Activated T-helper 17 cell treated with anti-CD3 and anti-CD28 coated beads, Interleukin-2, amount 50 U/mL, for 72 hours (primary cell): Measurements from ENCODE around the gene AXL. TPM values are rescaled to one million over a fixed set of nuclear protein-coding genes. Genes with fewer than 3 reads are reported as not detected.

ENCODE experiments used
- ATAC-seq: fragments of 150-1000 bp; cut with Tn5 transposase; replicated peaks from 2 replicates; pipeline ENCODE4 v1.10.0; 2021; ENCODE audit warnings: mild to moderate bottlenecking, moderate library complexity
- H3K27ac Mint-ChIP-seq: one replicate; pipeline ENCODE4 v1.8.0; 2022; ENCODE audit warnings: mixed read lengths
- H3K27me3 Mint-ChIP-seq: one replicate; pipeline ENCODE4 v1.8.0; 2022; ENCODE audit warnings: mixed read lengths
- H3K36me3 Mint-ChIP-seq: one replicate; pipeline ENCODE4 v1.8.0; 2022; ENCODE audit warnings: low read depth, mild to moderate bottlenecking, mixed read lengths
- H3K4me1 Mint-ChIP-seq: one replicate; pipeline ENCODE4 v1.8.0; 2022; ENCODE audit warnings: mixed read lengths
- H3K4me3 Mint-ChIP-seq: one replicate; pipeline ENCODE4 v1.8.0; 2022; ENCODE audit warnings: mild to moderate bottlenecking, mixed read lengths
- H3K9me3 Mint-ChIP-seq: one replicate; pipeline ENCODE4 v1.8.0; 2022; ENCODE audit warnings: mixed read lengths
- total RNA-seq, 2 donors: library from RNA; stranded (reverse); gene quantifications; one replicate each; pipeline ENCODE4 v1.2.3, GENCODE V29; 2022

Gene AXL
- total RNA-seq, 2 donors from 2014 or later = 0.04 to 2.3 TPM

- H3K27ac Mint-ChIP-seq = no peak overlapping the region
- H3K36me3 Mint-ChIP-seq = no peaks in the 10 kb centered on the region
- H3K4me3 Mint-ChIP-seq = no peak overlapping the region
- H3K4me1 Mint-ChIP-seq = no peaks in the 10 kb centered on the region
- ATAC-seq = no peak
- peaks cover 6% of the 10 kb centered on the region for H3K27me3 Mint-ChIP-seq
- H3K9me3 Mint-ChIP-seq = no peaks in the 10 kb centered on the region
Measured at GRCh38 chr19:41239363-41239762, 20.3 kb downstream of the AXL start.

- H3K4me3 Mint-ChIP-seq = no peak overlapping the region
- ATAC-seq = no peak
- no peak overlapping the region for H3K27ac Mint-ChIP-seq
- H3K4me1 Mint-ChIP-seq = no peaks in the 10 kb centered on the region
- H3K36me3 Mint-ChIP-seq = no peaks in the 10 kb centered on the region
- H3K9me3 Mint-ChIP-seq = no peaks in the 10 kb centered on the region
- peaks cover 6% of the 10 kb centered on the region for H3K27me3 Mint-ChIP-seq
Measured at GRCh38 chr19:41239961-41240574, 21.0 kb downstream of the AXL start.

GRCh38 chr19:41241859-41242258 is 22.8 kb downstream of the AXL start:
- ATAC-seq = no peak
- Mint-ChIP-seq H3K9me3 (no peaks in the 10 kb centered on the region), H3K27me3 (peaks cover 6% of the 10 kb centered on the region), H3K36me3 (no peaks in the 10 kb centered on the region), H3K4me3 (no peak overlapping the region), H3K4me1 (no peaks in the 10 kb centered on the region), H3K27ac (no peak overlapping the region)

GRCh38 chr19:41244117-41244516 is 25.1 kb downstream of the AXL start:
- Mint-ChIP-seq H3K27ac (no peak overlapping the region), H3K27me3 (no peaks in the 10 kb centered on the region)

GRCh38 chr19:41245843-41246242 is 26.8 kb downstream of the AXL start:
- no peaks in the 10 kb centered on the region for H3K36me3 Mint-ChIP-seq
- no peak overlapping the region for H3K4me3 Mint-ChIP-seq
- no peaks in the 10 kb centered on the region for H3K4me1 Mint-ChIP-seq
- no peaks in the 10 kb centered on the region for H3K9me3 Mint-ChIP-seq
- no peaks in the 10 kb centered on the region for H3K27me3 Mint-ChIP-seq
- ATAC-seq = no peak
- no peak overlapping the region for H3K27ac Mint-ChIP-seq

More at GRCh38 chr19:41244117-41244516, 25.1 kb downstream of the AXL start:
- Mint-ChIP-seq H3K4me1 (no peaks in the 10 kb centered on the region), H3K4me3 (no peak overlapping the region), H3K36me3 (no peaks in the 10 kb centered on the region), H3K9me3 (no peaks in the 10 kb centered on the region)
- ATAC-seq = no peak

GRCh38 chr19:41248895-41249294 is 29.9 kb downstream of the AXL start:
- H3K9me3 Mint-ChIP-seq = no peaks in the 10 kb centered on the region
- peaks cover 3% of the 10 kb centered on the region for H3K27me3 Mint-ChIP-seq
- peak overlapping the region; percentile 38 for H3K27ac Mint-ChIP-seq
- no peak for ATAC-seq
- no peak overlapping the region for H3K4me3 Mint-ChIP-seq
- no peaks in the 10 kb centered on the region for H3K4me1 Mint-ChIP-seq
- no peaks in the 10 kb centered on the region for H3K36me3 Mint-ChIP-seq

GRCh38 chr19:41249707-41250423 is 30.8 kb downstream of the AXL start:
- Mint-ChIP-seq H3K27ac (no peak overlapping the region), H3K27me3 (peaks cover 3% of the 10 kb centered on the region), H3K4me3 (no peak overlapping the region), H3K4me1 (no peaks in the 10 kb centered on the region), H3K9me3 (no peaks in the 10 kb centered on the region), H3K36me3 (no peaks in the 10 kb centered on the region)
- no peak for ATAC-seq

GRCh38 chr19:41253660-41254059 is 34.6 kb downstream of the AXL start:
- H3K4me1 Mint-ChIP-seq = no peaks in the 10 kb centered on the region
- no peak overlapping the region for H3K4me3 Mint-ChIP-seq
- H3K9me3 Mint-ChIP-seq = no peaks in the 10 kb centered on the region
- peaks cover 3% of the 10 kb centered on the region for H3K27me3 Mint-ChIP-seq
- no peaks in the 10 kb centered on the region for H3K36me3 Mint-ChIP-seq
- ATAC-seq = no peak
- H3K27ac Mint-ChIP-seq = no peak overlapping the region

- H3K4me3 Mint-ChIP-seq = no peak overlapping the region
- peak overlapping the region; percentile 25 for H3K27ac Mint-ChIP-seq
- no peaks in the 10 kb centered on the region for H3K36me3 Mint-ChIP-seq
- H3K4me1 Mint-ChIP-seq = no peaks in the 10 kb centered on the region
- peaks cover 3% of the 10 kb centered on the region for H3K27me3 Mint-ChIP-seq
- no peak for ATAC-seq
- H3K9me3 Mint-ChIP-seq = no peaks in the 10 kb centered on the region
Measured at GRCh38 chr19:41255171-41255570, 36.1 kb downstream of the AXL start.

- no peaks in the 10 kb centered on the region for H3K27me3 Mint-ChIP-seq
- H3K27ac Mint-ChIP-seq = peak overlapping the region; percentile 100
- no peak for ATAC-seq
- H3K9me3 Mint-ChIP-seq = no peaks in the 10 kb centered on the region
- H3K36me3 Mint-ChIP-seq = peaks cover 45% of the 10 kb centered on the region
- H3K4me1 Mint-ChIP-seq = peaks cover 17% of the 10 kb centered on the region
- peak overlapping the region; percentile 88 for H3K4me3 Mint-ChIP-seq
Measured at GRCh38 chr19:41261474-41262190, 42.6 kb downstream of the AXL start.

GRCh38 chr19:41263042-41263849 is 44.2 kb downstream of the AXL start:
- peak; percentile 57 for ATAC-seq
- H3K4me3 Mint-ChIP-seq = peak overlapping the region; percentile 88
- H3K4me1 Mint-ChIP-seq = peaks cover 29% of the 10 kb centered on the region
- peak overlapping the region; percentile 100 for H3K27ac Mint-ChIP-seq
- H3K9me3 Mint-ChIP-seq = no peaks in the 10 kb centered on the region
- H3K36me3 Mint-ChIP-seq = peaks cover 61% of the 10 kb centered on the region
- no peaks in the 10 kb centered on the region for H3K27me3 Mint-ChIP-seq

GRCh38 chr19:41263850-41264580 is 45.0 kb downstream of the AXL start, which contains the start of gene HNRNPUL1:
TSS of gene HNRNPUL1 (plus strand) at chr19:41264372. CDS start at chr19:41264504, 132 bp downstream.
- Mint-ChIP-seq H3K27ac (peak within 1 kb of the TSS; percentile 100), H3K4me3 (peak within 1 kb of the TSS; percentile 88), H3K36me3 (peaks cover 69% of the 10 kb centered on the region), H3K4me1 (peaks cover 29% of the 10 kb centered on the region), H3K9me3 (no peaks in the 10 kb centered on the region), H3K27me3 (no peaks in the 10 kb centered on the region)
- peak; percentile 68 for ATAC-seq

- peak overlapping the region; percentile 88 for H3K4me3 Mint-ChIP-seq
- peak overlapping the region; percentile 100 for H3K27ac Mint-ChIP-seq
- peaks cover 29% of the 10 kb centered on the region for H3K4me1 Mint-ChIP-seq
- H3K36me3 Mint-ChIP-seq = peaks cover 77% of the 10 kb centered on the region
- no peaks in the 10 kb centered on the region for H3K27me3 Mint-ChIP-seq
- ATAC-seq = no peak
- no peaks in the 10 kb centered on the region for H3K9me3 Mint-ChIP-seq
Measured at GRCh38 chr19:41264581-41265394, 45.8 kb downstream of the AXL start.
